Measurements from ENCODE around the gene PCK1.

Gene PCK1

GRCh38 chr20:57539889-57540288 is 21.0 kb upstream of the PCK1 start:
- Histone ChIP-seq H3K36me3 (replicated peaks) (no peaks in the 10 kb centered on the region), H3K27ac (no peak overlapping the region), H3K4me3 (ENCODE audit: low read depth, low read length) (no peak overlapping the region), H3K27me3 (replicated peaks) (peaks cover 6% of the 10 kb centered on the region)
- DNase-seq: no peak
- TF ChIP-seq CTCF (IDR thresholded peaks at IDR 0.05; ENCODE audit: low read depth, low read length, missing control alignments): no peak
- in situ Hi-C loops (cut with HindIII; ENCODE audit: low pct_ligation_motif_present, low sequenced_read_pairs): no loop called here

GRCh38 chr20:57540890-57541580 is 19.9 kb upstream of the PCK1 start:
- in situ Hi-C loops (cut with HindIII; ENCODE audit: low pct_ligation_motif_present, low sequenced_read_pairs): no loop called here

GRCh38 chr20:57543754-57544153 is 17.2 kb upstream of the PCK1 start:
- Histone ChIP-seq H3K27ac (no peak overlapping the region), H3K27me3 (replicated peaks) (peaks cover 8% of the 10 kb centered on the region), H3K4me3 (ENCODE audit: low read depth, low read length) (no peak overlapping the region), H3K36me3 (replicated peaks) (no peaks in the 10 kb centered on the region)
- no peak for DNase-seq
- no peak for TF ChIP-seq CTCF (IDR thresholded peaks at IDR 0.05; ENCODE audit: low read depth, low read length, missing control alignments)
- in situ Hi-C loops (cut with HindIII; ENCODE audit: low pct_ligation_motif_present, low sequenced_read_pairs): no loop called here

More at GRCh38 chr20:57540890-57541580, 19.9 kb upstream of the PCK1 start:
- no peaks in the 10 kb centered on the region for H3K36me3 ChIP-seq (replicated peaks)
- no peak overlapping the region for H3K27ac ChIP-seq
- no peak for DNase-seq
- no peak overlapping the region for H3K4me3 ChIP-seq (ENCODE audit: low read depth, low read length)
- H3K27me3 ChIP-seq (replicated peaks): peaks cover 8% of the 10 kb centered on the region
- TF ChIP-seq CTCF (IDR thresholded peaks at IDR 0.05; ENCODE audit: low read depth, low read length, missing control alignments): no peak

GRCh38 chr20:57544838-57545564 is 15.9 kb upstream of the PCK1 start:
- in situ Hi-C loops (cut with HindIII; ENCODE audit: low pct_ligation_motif_present, low sequenced_read_pairs): no loop called here

GRCh38 chr20:57545927-57546662 is 14.8 kb upstream of the PCK1 start:
- H3K4me3 ChIP-seq (ENCODE audit: low read depth, low read length): no peak overlapping the region
- TF ChIP-seq CTCF (IDR thresholded peaks at IDR 0.05; ENCODE audit: low read depth, low read length, missing control alignments): no peak

More at GRCh38 chr20:57544838-57545564, 15.9 kb upstream of the PCK1 start:
- no peaks in the 10 kb centered on the region for H3K36me3 ChIP-seq (replicated peaks)
- TF ChIP-seq CTCF (IDR thresholded peaks at IDR 0.05; ENCODE audit: low read depth, low read length, missing control alignments): no peak
- no peak overlapping the region for H3K27ac ChIP-seq
- no peak for DNase-seq
- H3K4me3 ChIP-seq (ENCODE audit: low read depth, low read length): no peak overlapping the region
- peaks cover 8% of the 10 kb centered on the region for H3K27me3 ChIP-seq (replicated peaks)

More at GRCh38 chr20:57545927-57546662, 14.8 kb upstream of the PCK1 start:
- Histone ChIP-seq H3K27ac (no peak overlapping the region), H3K27me3 (replicated peaks) (peaks cover 8% of the 10 kb centered on the region), H3K36me3 (replicated peaks) (no peaks in the 10 kb centered on the region)
- in situ Hi-C loops (cut with HindIII; ENCODE audit: low pct_ligation_motif_present, low sequenced_read_pairs): no loop called here
- DNase-seq: no peak
